Right forelimb (tissue), 1 donor: ENCODE results near the gene TNNC1.
A peak's percentile ranks its signal among the peaks of the same experiment; 100 is the strongest.

Experiments
- DNase-seq: peaks from one replicate; pipeline ENCODE4 v3.0.0-alpha.2; 2018

TNNC1 gene

GRCh38 chr3:52429031-52429430 lies 24.8 kb downstream of the TNNC1 start:
- peak; percentile 36 for DNase-seq

- peak; percentile 73 for DNase-seq
Measured at GRCh38 chr3:52428151-52429005, 25.5 kb downstream of the TNNC1 start.

GRCh38 chr3:52423173-52423572 lies 30.7 kb downstream of the TNNC1 start:
- peak; percentile 40 for DNase-seq

GRCh38 chr3:52422669-52423068 lies 31.2 kb downstream of the TNNC1 start:
- peak; percentile 12 for DNase-seq

- DNase-seq = peak; percentile 38
Measured at GRCh38 chr3:52420388-52420787, 33.5 kb downstream of the TNNC1 start.

GRCh38 chr3:52415800-52416199 lies 38.0 kb downstream of the TNNC1 start:
- DNase-seq = no peak

- DNase-seq = peak; percentile 5
Measured at GRCh38 chr3:52408466-52408865, 45.4 kb downstream of the TNNC1 start.

- DNase-seq = peak; percentile 25
Measured at GRCh38 chr3:52407779-52408178, 46.1 kb downstream of the TNNC1 start.

- DNase-seq = peak; percentile 38
Measured at GRCh38 chr3:52406791-52407510, 46.9 kb downstream of the TNNC1 start.

GRCh38 chr3:52406231-52406661 lies 47.6 kb downstream of the TNNC1 start:
- peak; percentile 30 for DNase-seq

- no peak for DNase-seq
Measured at GRCh38 chr3:52405601-52406110, 48.2 kb downstream of the TNNC1 start.

GRCh38 chr3:52405066-52405465 lies 48.8 kb downstream of the TNNC1 start:
- DNase-seq = peak; percentile 30

GRCh38 chr3:52404391-52404790 lies 49.5 kb downstream of the TNNC1 start:
- peak; percentile 15 for DNase-seq

- DNase-seq = peak; percentile 31
Measured at GRCh38 chr3:52403955-52404354, 49.9 kb downstream of the TNNC1 start.

GRCh38 chr3:52403271-52403841 lies 50.5 kb downstream of the TNNC1 start:
- DNase-seq = peak; percentile 29

GRCh38 chr3:52402706-52403270 lies 51.1 kb downstream of the TNNC1 start:
- peak; percentile 6 for DNase-seq

GRCh38 chr3:52402101-52402521 lies 51.7 kb downstream of the TNNC1 start:
- no peak for DNase-seq

- no peak for DNase-seq
Measured at GRCh38 chr3:52401551-52401950, 52.3 kb downstream of the TNNC1 start.
